Embryonic facial prominence (tissue), 1 donor: ENCODE results near the gene ZC3H12C.

Source experiments
- DNase-seq: peaks from one replicate; pipeline ENCODE4 v3.0.0-alpha.2; 2016; ENCODE audit errors: extremely low spot score

Gene ZC3H12C

DNA sequence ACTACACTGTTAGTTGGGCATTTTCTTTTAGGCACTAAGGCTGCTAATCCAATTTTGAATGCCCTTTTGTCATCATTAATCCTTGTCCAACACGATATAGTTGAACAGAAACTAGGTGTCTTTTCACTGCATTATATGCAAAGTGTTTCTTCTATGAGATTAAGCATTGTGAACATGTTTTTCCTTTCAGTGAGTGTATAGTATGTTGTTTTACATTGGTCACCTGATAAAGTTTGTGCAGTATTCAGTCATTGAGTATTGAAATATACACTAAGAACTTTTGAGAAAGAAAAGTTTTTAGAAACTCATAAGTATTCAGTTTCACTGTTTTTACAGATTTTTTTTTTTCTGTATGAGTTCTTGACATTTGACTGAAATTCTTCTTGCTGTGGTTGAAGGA is 59.0 kb downstream of the ZC3H12C start:
- DNase-seq, result no peak

- no peak for DNase-seq
Observed at GRCh38 chr11:110153474-110153873, 60.3 kb downstream of the ZC3H12C start.

- DNase-seq, result no peak
Observed at GRCh38 chr11:110156503-110156902, 63.3 kb downstream of the ZC3H12C start.

DNA sequence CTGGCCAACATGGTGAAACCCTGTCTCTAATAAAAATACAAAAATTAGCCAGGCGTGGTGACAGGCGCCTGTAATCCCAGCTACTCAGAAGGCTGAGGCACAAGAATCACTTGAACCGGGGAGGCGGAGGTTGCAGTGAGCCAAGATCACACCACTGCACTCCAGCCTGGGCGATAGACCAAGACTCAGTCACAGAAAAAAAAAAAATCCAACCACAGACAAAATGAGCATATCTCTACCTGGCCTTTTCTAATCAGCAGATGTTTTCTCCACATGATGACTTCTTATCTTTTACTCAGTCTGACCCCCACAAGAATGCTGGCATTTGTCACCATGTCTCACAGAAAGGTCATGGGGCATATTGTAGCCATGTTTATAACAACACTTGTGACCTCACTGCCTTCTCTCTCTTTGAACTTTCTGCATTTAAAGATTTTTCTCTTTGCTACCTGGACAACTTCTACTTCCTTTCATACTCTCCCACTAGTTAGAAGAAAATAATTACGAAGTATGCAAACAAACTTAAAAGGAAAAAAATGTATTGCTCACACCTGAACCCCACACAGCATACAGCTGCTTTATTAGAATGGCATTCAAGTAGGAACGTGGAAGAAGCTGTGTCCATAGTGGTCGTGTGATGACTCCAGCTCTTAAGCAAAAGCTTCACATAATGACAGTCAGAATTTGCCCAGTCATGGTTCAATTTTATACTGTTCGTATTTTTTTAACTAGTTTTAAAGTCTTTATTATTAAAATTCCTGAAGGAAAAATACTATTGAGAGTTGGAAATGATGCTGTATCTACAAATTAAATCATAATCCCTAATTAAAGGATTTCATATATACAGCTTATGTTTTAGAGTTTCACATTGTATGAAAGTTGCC is 65.4 kb downstream of the ZC3H12C start:
- no peak for DNase-seq

DNA sequence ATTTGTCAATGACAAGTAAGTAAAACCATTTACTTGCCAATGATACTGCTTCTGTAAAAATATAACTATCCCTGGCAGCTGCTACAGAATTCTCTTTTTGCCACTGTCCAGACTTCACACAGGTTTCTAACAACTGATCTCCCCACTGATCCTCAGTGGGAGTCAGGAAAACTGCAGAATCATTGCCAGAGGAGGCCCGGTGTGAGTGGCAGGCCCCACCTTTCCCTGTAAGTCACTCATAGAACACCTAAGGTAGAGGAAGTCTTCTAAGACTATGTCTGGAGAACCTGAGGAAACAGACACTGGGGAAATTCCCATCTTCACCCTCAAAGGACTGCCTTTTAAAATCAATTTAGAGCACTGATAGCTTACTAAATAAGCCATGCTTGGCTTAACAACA is 66.3 kb downstream of the ZC3H12C start:
- no peak for DNase-seq

DNA sequence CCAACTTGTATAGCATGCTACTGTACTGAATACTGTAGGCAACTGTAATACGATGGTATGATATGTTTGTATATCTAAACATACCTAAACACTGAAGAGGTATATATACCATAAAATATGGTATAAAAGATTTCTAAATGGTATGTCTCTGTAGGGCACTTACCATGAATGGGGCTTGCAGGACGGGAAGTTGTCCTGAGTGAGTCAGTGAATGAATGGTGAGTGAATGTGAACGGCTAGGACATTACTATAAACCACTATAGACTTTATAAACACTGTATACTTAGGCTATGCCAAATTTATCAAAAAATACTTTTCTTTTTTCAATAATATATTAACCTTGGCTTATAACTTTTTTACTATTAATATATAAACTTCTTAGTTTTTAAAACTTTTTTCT is 66.8 kb downstream of the ZC3H12C start:
- no peak for DNase-seq

- no peak for DNase-seq
Observed at GRCh38 chr11:110160437-110160836, 67.2 kb downstream of the ZC3H12C start.

DNA sequence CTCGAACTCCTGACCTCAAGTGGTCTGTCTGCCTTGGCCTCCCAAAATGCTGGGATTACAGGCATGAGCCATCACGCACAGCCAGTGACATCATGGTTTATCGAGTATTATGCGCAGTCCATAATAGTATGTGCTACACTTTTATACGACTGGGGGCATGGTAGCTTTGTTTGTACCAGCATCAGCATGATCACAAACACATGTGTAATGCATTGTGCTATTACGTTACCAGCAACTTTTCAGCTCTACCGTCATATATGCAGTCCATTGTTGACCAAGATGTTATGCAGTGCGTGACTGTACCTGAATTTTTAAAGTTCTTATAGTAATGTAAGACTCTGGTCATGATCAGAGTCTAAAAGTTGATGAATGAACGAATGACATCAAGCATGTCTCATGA is 67.9 kb downstream of the ZC3H12C start:
- DNase-seq, result no peak

GRCh38 chr11:110162216-110162615 is 69.0 kb downstream of the ZC3H12C start:
- DNase-seq, result no peak

DNA sequence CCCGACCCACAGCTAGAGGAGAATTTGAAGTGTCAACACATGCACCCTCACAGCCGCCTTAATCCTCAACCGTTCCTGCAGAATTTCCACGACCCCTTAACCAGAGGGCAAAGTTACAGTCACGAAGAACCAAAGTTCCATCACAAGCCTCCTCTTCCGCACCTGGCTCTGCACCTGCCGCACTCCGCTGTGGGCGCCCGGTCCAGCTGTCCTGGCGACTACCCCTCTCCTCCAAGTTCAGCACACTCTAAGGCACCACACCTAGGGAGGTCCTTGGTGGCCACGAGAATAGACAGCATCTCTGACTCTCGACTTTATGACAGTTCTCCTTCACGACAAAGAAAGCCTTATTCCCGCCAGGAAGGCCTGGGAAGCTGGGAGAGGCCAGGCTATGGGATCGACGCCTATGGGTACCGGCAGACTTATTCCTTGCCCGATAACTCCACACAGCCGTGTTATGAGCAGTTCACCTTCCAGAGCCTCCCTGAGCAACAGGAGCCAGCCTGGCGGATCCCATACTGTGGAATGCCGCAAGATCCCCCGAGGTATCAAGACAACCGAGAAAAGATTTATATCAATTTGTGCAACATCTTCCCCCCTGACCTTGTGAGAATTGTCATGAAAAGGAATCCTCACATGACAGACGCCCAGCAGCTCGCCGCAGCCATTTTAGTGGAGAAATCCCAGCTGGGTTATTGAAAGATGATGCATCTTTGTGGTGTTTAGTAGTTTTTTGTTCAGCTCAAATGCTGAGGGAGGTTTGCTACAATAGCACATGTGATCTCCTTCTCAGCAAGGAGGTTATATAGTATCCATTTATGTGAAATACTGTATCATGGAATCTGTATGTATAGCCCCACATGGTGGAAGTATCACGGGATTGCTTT is 72.1 kb downstream of the ZC3H12C start:
- DNase-seq, result no peak

- DNase-seq, result no peak
Observed at GRCh38 chr11:110168033-110168803, 75.0 kb downstream of the ZC3H12C start.

- DNase-seq, result no peak
Observed at GRCh38 chr11:110169738-110170137, 76.5 kb downstream of the ZC3H12C start.

DNA sequence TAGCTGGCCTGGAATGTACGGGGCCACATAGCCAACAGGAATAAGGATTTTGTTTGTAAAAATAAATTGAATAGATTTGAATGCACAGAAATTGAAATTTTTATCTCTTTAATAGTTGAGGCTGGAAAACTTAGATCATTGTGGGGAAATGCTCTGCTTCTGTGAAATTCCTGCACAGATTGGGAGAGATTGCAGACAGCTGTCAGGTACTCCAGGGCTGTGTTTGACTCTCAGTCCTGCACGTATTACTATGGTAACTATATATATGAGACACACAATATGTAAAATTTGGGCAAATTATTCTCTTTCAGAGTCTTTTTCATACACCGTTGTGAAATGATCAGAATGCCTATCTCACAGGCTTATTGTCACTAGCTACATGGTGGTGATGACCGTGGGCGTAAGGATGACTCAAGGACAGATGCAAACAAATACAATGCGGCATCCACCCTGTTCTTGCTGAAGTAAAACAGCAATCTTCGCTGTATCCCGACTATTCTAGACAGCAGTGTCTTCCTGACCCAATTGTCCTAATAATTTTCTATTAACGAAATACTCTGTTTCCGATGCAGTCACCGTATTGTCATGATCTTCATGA is 79.4 kb downstream of the ZC3H12C start:
- no peak for DNase-seq

GRCh38 chr11:110173811-110174644 is 80.8 kb downstream of the ZC3H12C start:
- DNase-seq, result no peak

- DNase-seq, result no peak
Observed at GRCh38 chr11:110174645-110175310, 81.6 kb downstream of the ZC3H12C start.

- no peak for DNase-seq
Observed at GRCh38 chr11:110176366-110177085, 83.3 kb downstream of the ZC3H12C start.

GRCh38 chr11:110177086-110177456 is 83.9 kb downstream of the ZC3H12C start:
- DNase-seq, result no peak

- DNase-seq, result no peak
Observed at GRCh38 chr11:110179064-110179463, 85.9 kb downstream of the ZC3H12C start.

GRCh38 chr11:110182886-110183285 is 89.7 kb downstream of the ZC3H12C start:
- no peak for DNase-seq
